T-helper 17 cell (primary cell): ENCODE data around the gene ZNF628. TPM values are rescaled to one million over a fixed set of nuclear protein-coding genes. Genes with fewer than 3 reads are reported as not detected.
A peak's percentile ranks its signal among the peaks of the same experiment; 100 is the strongest.

Experiments used
- ATAC-seq: fragments of 150-1000 bp; cut with Tn5 transposase; 2 replicates; pipeline ENCODE4 v1.10.0; 2021; ENCODE audit warnings: mild to moderate bottlenecking, moderate library complexity
- DNase-seq, 3 donors: peaks; one replicate each; pipeline versions ENCODE4 v3.0.0 to v3.0.0-alpha.2; 2020 to 2021
- H3K9me3 ChIP-seq: one replicate; pipeline ENCODE4 v1.7.0; 2013; ENCODE audit warnings: low read length, mild to moderate bottlenecking; ENCODE audit not compliant: control insufficient read depth, poor library complexity, severe bottlenecking
- H3K27ac Mint-ChIP-seq: one replicate; pipeline ENCODE4 v1.8.0; 2022; ENCODE audit warnings: mild to moderate bottlenecking, moderate library complexity, mixed read lengths
- H3K27me3 Mint-ChIP-seq: one replicate; pipeline ENCODE4 v1.8.0; 2022; ENCODE audit warnings: mixed read lengths
- H3K36me3 Mint-ChIP-seq: one replicate; pipeline ENCODE4 v1.8.0; 2022; ENCODE audit warnings: low read depth, mixed read lengths
- H3K4me1 Mint-ChIP-seq: one replicate; pipeline ENCODE4 v1.8.0; 2022; ENCODE audit warnings: mild to moderate bottlenecking, mixed read lengths
- H3K4me3 Mint-ChIP-seq: one replicate; pipeline ENCODE4 v1.8.0; 2022; ENCODE audit warnings: mild to moderate bottlenecking, moderate library complexity, mixed read lengths
- total RNA-seq, 4 donors: library from RNA in 2 of 4; stranded (reverse) in 2 of 4; gene quantifications; one replicate each; pipeline ENCODE4 v1.2.3 and lab custom pipeline; 2022 to 2026

Gene ZNF628
- total RNA-seq, 2 donors from 2014 or later: 19.4 to 25.5 TPM

GRCh38 chr19:55453511-55454260 lies 22.7 kb upstream of the ZNF628 start:
- no peaks in the 10 kb centered on the region for H3K27me3 Mint-ChIP-seq
- H3K27ac Mint-ChIP-seq: no peak overlapping the region
- ATAC-seq (no peak), DNase-seq (no peak)
- peaks cover 12% of the 10 kb centered on the region for H3K4me1 Mint-ChIP-seq
- no peaks in the 10 kb centered on the region for H3K9me3 ChIP-seq
- H3K4me3 Mint-ChIP-seq: peak overlapping the region; percentile 83
- peaks cover 9% of the 10 kb centered on the region for H3K36me3 Mint-ChIP-seq

DNA sequence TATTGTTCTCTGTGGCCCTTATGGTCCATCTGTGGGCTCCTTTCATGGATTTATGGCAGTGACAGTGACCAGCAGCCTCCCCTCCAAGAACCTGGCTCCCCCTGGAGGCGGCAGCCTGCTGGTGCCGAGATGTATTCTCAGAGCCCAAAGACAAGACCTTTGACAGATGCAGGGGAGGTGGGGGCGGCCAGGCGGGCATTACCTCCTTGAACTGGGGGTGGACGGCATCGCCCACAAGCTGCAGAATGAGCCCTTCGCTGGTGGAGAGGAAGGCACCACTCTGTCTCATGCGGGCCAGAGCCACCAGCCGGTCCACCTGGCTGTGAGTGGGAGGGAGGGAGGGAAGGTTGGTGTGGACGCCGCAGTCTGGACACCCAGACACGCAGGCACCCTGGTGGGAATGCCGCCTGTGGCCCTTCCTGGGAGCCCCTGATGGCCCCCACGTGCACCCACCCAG lies 21.6 kb upstream of the ZNF628 start:
- no peak overlapping the region for H3K4me3 Mint-ChIP-seq
- peaks cover 12% of the 10 kb centered on the region for H3K4me1 Mint-ChIP-seq
- H3K27ac Mint-ChIP-seq: no peak overlapping the region
- ATAC-seq (peak; percentile 39), DNase-seq (peak in 2 of 3 donors; percentile 24 to 48)
- peaks cover 9% of the 10 kb centered on the region for H3K36me3 Mint-ChIP-seq
- H3K9me3 ChIP-seq: no peaks in the 10 kb centered on the region
- no peaks in the 10 kb centered on the region for H3K27me3 Mint-ChIP-seq

GRCh38 chr19:55455576-55456235 lies 20.7 kb upstream of the ZNF628 start:
- no peak overlapping the region for H3K4me3 Mint-ChIP-seq
- DNase-seq (no peak), ATAC-seq (no peak)
- H3K36me3 Mint-ChIP-seq: peaks cover 9% of the 10 kb centered on the region
- H3K27me3 Mint-ChIP-seq: no peaks in the 10 kb centered on the region
- H3K9me3 ChIP-seq: no peaks in the 10 kb centered on the region
- peaks cover 11% of the 10 kb centered on the region for H3K4me1 Mint-ChIP-seq
- no peak overlapping the region for H3K27ac Mint-ChIP-seq

DNA sequence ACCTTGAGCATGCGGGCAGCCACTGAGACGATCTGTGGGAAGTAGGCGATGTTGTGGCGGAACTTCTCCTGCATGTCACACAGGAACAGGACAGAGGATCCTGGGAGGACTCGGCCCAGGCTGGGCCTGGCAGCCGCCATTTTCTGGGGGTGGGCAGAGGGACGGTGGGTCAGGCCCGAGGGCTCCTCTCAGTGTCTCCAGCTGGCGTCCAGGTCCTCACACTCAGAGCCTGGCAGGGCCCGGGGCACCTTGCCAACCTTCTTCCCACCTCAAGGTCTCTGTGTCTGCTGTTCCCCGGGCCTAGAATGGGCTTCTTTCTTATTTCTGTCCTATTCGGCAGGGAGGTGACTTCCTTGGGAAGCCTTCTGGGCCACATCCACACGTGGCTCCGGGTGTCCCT lies 20.1 kb upstream of the ZNF628 start:
- no peaks in the 10 kb centered on the region for H3K9me3 ChIP-seq
- H3K4me3 Mint-ChIP-seq: no peak overlapping the region
- peaks cover 14% of the 10 kb centered on the region for H3K4me1 Mint-ChIP-seq
- H3K36me3 Mint-ChIP-seq: peaks cover 7% of the 10 kb centered on the region
- H3K27me3 Mint-ChIP-seq: no peaks in the 10 kb centered on the region
- no peak for ATAC-seq
- no peak overlapping the region for H3K27ac Mint-ChIP-seq
- no peak for DNase-seq

GRCh38 chr19:55457683-55458457 lies 18.5 kb upstream of the ZNF628 start:
- no peaks in the 10 kb centered on the region for H3K9me3 ChIP-seq
- no peak overlapping the region for H3K4me3 Mint-ChIP-seq
- DNase-seq (no peak), ATAC-seq (no peak)
- peaks cover 7% of the 10 kb centered on the region for H3K36me3 Mint-ChIP-seq
- H3K27ac Mint-ChIP-seq: no peak overlapping the region
- H3K4me1 Mint-ChIP-seq: peaks cover 18% of the 10 kb centered on the region
- no peaks in the 10 kb centered on the region for H3K27me3 Mint-ChIP-seq

DNA sequence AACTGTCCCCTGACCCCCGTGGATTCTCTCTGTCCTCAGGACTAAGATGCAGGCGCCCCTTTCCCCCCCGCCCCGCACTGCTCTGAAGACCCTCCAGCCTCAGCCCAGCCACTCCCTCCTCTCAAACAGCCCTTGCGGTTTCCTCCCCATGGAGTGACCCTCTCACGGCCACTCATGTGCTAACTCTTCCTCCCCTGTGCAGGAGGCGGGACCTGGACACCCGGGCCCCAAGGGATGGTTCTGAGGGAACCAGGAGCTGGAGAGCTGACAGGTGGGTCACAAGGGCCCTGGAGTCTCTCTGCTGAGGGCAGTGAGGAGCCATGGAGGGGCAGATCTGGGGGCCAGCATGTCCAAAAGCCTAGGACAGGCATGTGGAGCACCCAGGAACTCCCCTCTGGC lies 16.9 kb upstream of the ZNF628 start:
- Mint-ChIP-seq H3K36me3 (peaks cover 2% of the 10 kb centered on the region), H3K27me3 (no peaks in the 10 kb centered on the region), H3K4me3 (no peak overlapping the region), H3K4me1 (peaks cover 15% of the 10 kb centered on the region), H3K27ac (no peak overlapping the region)
- no peaks in the 10 kb centered on the region for H3K9me3 ChIP-seq
- ATAC-seq (no peak), DNase-seq (no peak)

- DNase-seq: no peak
- Mint-ChIP-seq H3K4me3 (peak overlapping the region; percentile 98), H3K4me1 (peaks cover 12% of the 10 kb centered on the region), H3K27me3 (no peaks in the 10 kb centered on the region), H3K27ac (peak overlapping the region; percentile 92), H3K36me3 (no peaks in the 10 kb centered on the region)
- no peak for ATAC-seq
- no peaks in the 10 kb centered on the region for H3K9me3 ChIP-seq
Measured at GRCh38 chr19:55459950-55460657, 16.3 kb upstream of the ZNF628 start.

DNA sequence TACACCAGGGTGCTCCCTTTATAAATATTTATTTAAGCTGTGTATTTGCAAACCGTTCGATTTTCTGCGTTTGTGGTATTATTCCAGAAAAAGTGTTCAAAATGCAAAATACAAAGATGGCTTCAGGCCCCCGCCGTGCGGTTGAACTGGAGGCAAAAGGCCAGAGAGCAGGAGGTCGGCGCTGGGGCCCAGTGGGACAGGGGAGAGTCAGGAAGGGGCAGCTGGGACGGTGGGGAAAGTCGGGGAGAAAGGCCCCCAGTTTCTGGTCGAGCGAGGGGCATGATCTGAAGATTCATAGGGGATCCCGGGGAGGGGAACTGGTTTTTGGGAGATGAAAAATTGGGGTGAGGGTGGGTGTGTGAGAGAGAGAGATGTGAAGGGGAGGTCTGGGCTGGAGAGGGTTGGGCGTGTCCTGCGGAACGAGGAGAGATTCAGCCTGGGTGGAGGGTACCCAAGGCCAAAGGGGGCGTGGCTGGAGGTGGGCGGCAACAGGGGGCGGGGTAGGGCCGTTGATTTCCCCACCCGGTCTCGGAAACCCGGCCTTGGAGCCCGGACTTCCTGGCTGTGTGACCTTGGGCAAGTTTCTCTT lies 15.7 kb upstream of the ZNF628 start:
- Mint-ChIP-seq H3K27ac (peak overlapping the region; percentile 92), H3K36me3 (no peaks in the 10 kb centered on the region), H3K27me3 (no peaks in the 10 kb centered on the region), H3K4me3 (peak overlapping the region; percentile 98), H3K4me1 (peaks cover 12% of the 10 kb centered on the region)
- ATAC-seq (no peak), DNase-seq (peak in 1 of 3 donors; percentile 24)
- no peaks in the 10 kb centered on the region for H3K9me3 ChIP-seq

- peaks cover 15% of the 10 kb centered on the region for H3K4me1 Mint-ChIP-seq
- DNase-seq (peak; percentile 100), ATAC-seq (peak; percentile 97)
- no peaks in the 10 kb centered on the region for H3K9me3 ChIP-seq
- H3K4me3 Mint-ChIP-seq: peak within 1 kb of the TSS; percentile 98
- H3K27me3 Mint-ChIP-seq: no peaks in the 10 kb centered on the region
- peak within 1 kb of the TSS; percentile 92 for H3K27ac Mint-ChIP-seq
- H3K36me3 Mint-ChIP-seq: no peaks in the 10 kb centered on the region
Measured at GRCh38 chr19:55461259-55461973, 15.0 kb upstream of the ZNF628 start, which contains the start of gene ISOC2. Gene ISOC2, minus strand, starts transcription at chr19:55461642. Its CDS starts 5,156 bp downstream, at chr19:55456486.

GRCh38 chr19:55461974-55462626 lies 14.3 kb upstream of the ZNF628 start:
- peak overlapping the region; percentile 92 for H3K27ac Mint-ChIP-seq
- peaks cover 15% of the 10 kb centered on the region for H3K4me1 Mint-ChIP-seq
- ATAC-seq: no peak
- peak overlapping the region; percentile 98 for H3K4me3 Mint-ChIP-seq
- no peaks in the 10 kb centered on the region for H3K9me3 ChIP-seq
- DNase-seq: no peak
- H3K36me3 Mint-ChIP-seq: no peaks in the 10 kb centered on the region
- no peaks in the 10 kb centered on the region for H3K27me3 Mint-ChIP-seq

- no peak for ATAC-seq
- H3K9me3 ChIP-seq: no peaks in the 10 kb centered on the region
- peak overlapping the region; percentile 98 for H3K4me3 Mint-ChIP-seq
- DNase-seq: no peak
- H3K4me1 Mint-ChIP-seq: peaks cover 15% of the 10 kb centered on the region
- H3K36me3 Mint-ChIP-seq: no peaks in the 10 kb centered on the region
- no peaks in the 10 kb centered on the region for H3K27me3 Mint-ChIP-seq
- H3K27ac Mint-ChIP-seq: peak overlapping the region; percentile 92
Measured at GRCh38 chr19:55462722-55463121, 13.7 kb upstream of the ZNF628 start.
